Skeletal muscle satellite cell (primary cell): ENCODE data around the gene CRABP1.

Source experiments
- H3K27me3 ChIP-seq: 2 replicates; pipeline ENCODE4 v1.7.0; 2013; ENCODE audit warnings: low read length; ENCODE audit not compliant: control insufficient read depth, insufficient read depth
- H3K36me3 ChIP-seq: 2 replicates; pipeline ENCODE4 v1.7.0; 2013; ENCODE audit warnings: mild to moderate bottlenecking, control low read depth, low read length; ENCODE audit not compliant: insufficient read depth
- H3K4me1 ChIP-seq: 2 replicates; pipeline ENCODE4 v1.7.0; 2013; ENCODE audit warnings: low read length; ENCODE audit not compliant: control insufficient read depth, insufficient read depth
- H3K4me2 ChIP-seq: 2 replicates; pipeline ENCODE4 v1.7.0; 2013; ENCODE audit warnings: mild to moderate bottlenecking, low read length
- H3K4me3 ChIP-seq: 2 replicates; pipeline ENCODE4 v1.7.0; 2013; ENCODE audit warnings: low read length
- H3K9ac ChIP-seq: 2 replicates; pipeline ENCODE4 v1.7.0; 2013; ENCODE audit warnings: mild to moderate bottlenecking, low read depth, low read length, moderate library complexity
- H3K9me3 ChIP-seq: replicated peaks from 2 replicates; pipeline ENCODE4 v1.7.0; 2013; ENCODE audit warnings: mild to moderate bottlenecking, control low read depth, low read length

CRABP1 gene

GRCh38 chr15:78389322-78389721 is 49.2 kb downstream of the CRABP1 start:
- no peak overlapping the region for H3K9ac ChIP-seq
- H3K9me3 ChIP-seq: no peaks in the 10 kb centered on the region
- peaks cover 87% of the 10 kb centered on the region for H3K27me3 ChIP-seq
- H3K4me2 ChIP-seq: no peak overlapping the region
- H3K4me1 ChIP-seq: no peaks in the 10 kb centered on the region
- H3K4me3 ChIP-seq: no peak overlapping the region
- H3K36me3 ChIP-seq: no peaks in the 10 kb centered on the region

- no peak overlapping the region for H3K9ac ChIP-seq
- no peak overlapping the region for H3K4me3 ChIP-seq
- no peaks in the 10 kb centered on the region for H3K4me1 ChIP-seq
- no peaks in the 10 kb centered on the region for H3K36me3 ChIP-seq
- no peak overlapping the region for H3K4me2 ChIP-seq
- no peaks in the 10 kb centered on the region for H3K9me3 ChIP-seq
- H3K27me3 ChIP-seq: peaks cover 85% of the 10 kb centered on the region
Observed at GRCh38 chr15:78389738-78390137, 49.6 kb downstream of the CRABP1 start.

GRCh38 chr15:78390242-78390641 is 50.1 kb downstream of the CRABP1 start:
- Histone ChIP-seq H3K4me3 (no peak overlapping the region), H3K4me1 (no peaks in the 10 kb centered on the region), H3K27me3 (peaks cover 85% of the 10 kb centered on the region), H3K9me3 (no peaks in the 10 kb centered on the region), H3K36me3 (no peaks in the 10 kb centered on the region), H3K9ac (no peak overlapping the region), H3K4me2 (no peak overlapping the region)

GRCh38 chr15:78390826-78391225 is 50.7 kb downstream of the CRABP1 start:
- H3K4me3 ChIP-seq: no peak overlapping the region
- H3K36me3 ChIP-seq: no peaks in the 10 kb centered on the region
- H3K9ac ChIP-seq: no peak overlapping the region
- no peak overlapping the region for H3K4me2 ChIP-seq
- H3K4me1 ChIP-seq: no peaks in the 10 kb centered on the region
- H3K9me3 ChIP-seq: no peaks in the 10 kb centered on the region
- H3K27me3 ChIP-seq: peaks cover 85% of the 10 kb centered on the region

GRCh38 chr15:78391781-78392180 is 51.6 kb downstream of the CRABP1 start:
- H3K36me3 ChIP-seq: no peaks in the 10 kb centered on the region
- H3K9me3 ChIP-seq: no peaks in the 10 kb centered on the region
- peaks cover 81% of the 10 kb centered on the region for H3K27me3 ChIP-seq
- H3K4me3 ChIP-seq: no peak overlapping the region
- H3K4me2 ChIP-seq: no peak overlapping the region
- H3K9ac ChIP-seq: no peak overlapping the region
- H3K4me1 ChIP-seq: no peaks in the 10 kb centered on the region

- Histone ChIP-seq H3K4me1 (no peaks in the 10 kb centered on the region), H3K36me3 (no peaks in the 10 kb centered on the region), H3K27me3 (peaks cover 81% of the 10 kb centered on the region), H3K9ac (no peak overlapping the region), H3K4me2 (no peak overlapping the region), H3K9me3 (no peaks in the 10 kb centered on the region), H3K4me3 (no peak overlapping the region)
Observed at GRCh38 chr15:78392430-78392829, 52.3 kb downstream of the CRABP1 start.

GRCh38 chr15:78393137-78393536 is 53.0 kb downstream of the CRABP1 start:
- Histone ChIP-seq H3K27me3 (peaks cover 84% of the 10 kb centered on the region), H3K4me1 (no peaks in the 10 kb centered on the region)

GRCh38 chr15:78394026-78394425 is 53.9 kb downstream of the CRABP1 start:
- Histone ChIP-seq H3K4me2 (no peak overlapping the region), H3K4me1 (no peaks in the 10 kb centered on the region), H3K36me3 (no peaks in the 10 kb centered on the region), H3K9me3 (no peaks in the 10 kb centered on the region), H3K9ac (no peak overlapping the region), H3K27me3 (peaks cover 89% of the 10 kb centered on the region), H3K4me3 (no peak overlapping the region)

More at GRCh38 chr15:78393137-78393536, 53.0 kb downstream of the CRABP1 start:
- Histone ChIP-seq H3K9ac (no peak overlapping the region), H3K4me3 (no peak overlapping the region), H3K36me3 (no peaks in the 10 kb centered on the region), H3K9me3 (no peaks in the 10 kb centered on the region), H3K4me2 (no peak overlapping the region)

GRCh38 chr15:78394981-78395616 is 54.9 kb downstream of the CRABP1 start:
- Histone ChIP-seq H3K27me3 (peaks cover 87% of the 10 kb centered on the region), H3K9ac (no peak overlapping the region), H3K4me2 (no peak overlapping the region), H3K4me3 (no peak overlapping the region), H3K9me3 (no peaks in the 10 kb centered on the region), H3K4me1 (no peaks in the 10 kb centered on the region), H3K36me3 (no peaks in the 10 kb centered on the region)

GRCh38 chr15:78396186-78396814 is 56.1 kb downstream of the CRABP1 start:
- H3K36me3 ChIP-seq: no peaks in the 10 kb centered on the region
- no peak overlapping the region for H3K4me2 ChIP-seq
- H3K4me3 ChIP-seq: no peak overlapping the region
- H3K9ac ChIP-seq: no peak overlapping the region
- no peaks in the 10 kb centered on the region for H3K4me1 ChIP-seq
- H3K27me3 ChIP-seq: peaks cover 75% of the 10 kb centered on the region
- no peaks in the 10 kb centered on the region for H3K9me3 ChIP-seq

GRCh38 chr15:78396976-78397375 is 56.8 kb downstream of the CRABP1 start:
- no peaks in the 10 kb centered on the region for H3K36me3 ChIP-seq
- H3K9ac ChIP-seq: no peak overlapping the region
- H3K4me2 ChIP-seq: no peak overlapping the region
- no peaks in the 10 kb centered on the region for H3K9me3 ChIP-seq
- H3K4me3 ChIP-seq: no peak overlapping the region
- no peaks in the 10 kb centered on the region for H3K4me1 ChIP-seq
- peaks cover 72% of the 10 kb centered on the region for H3K27me3 ChIP-seq

GRCh38 chr15:78397382-78397781 is 57.2 kb downstream of the CRABP1 start:
- H3K36me3 ChIP-seq: no peaks in the 10 kb centered on the region
- H3K4me3 ChIP-seq: no peak overlapping the region
- H3K9me3 ChIP-seq: no peaks in the 10 kb centered on the region
- H3K9ac ChIP-seq: no peak overlapping the region
- H3K4me1 ChIP-seq: no peaks in the 10 kb centered on the region
- H3K27me3 ChIP-seq: peaks cover 73% of the 10 kb centered on the region
- no peak overlapping the region for H3K4me2 ChIP-seq
